Activated CD4-positive, CD25-positive, alpha-beta regulatory T cell treated with anti-CD3 and anti-CD28 coated beads, Interleukin-2, amount 50 U/mL, for 72 hours (primary cell): Measurements from ENCODE around the gene CALML5.
"Not testable (repeated sequence)": the region's sequence is repeated elsewhere in the genome, so short reads cannot be mapped to it uniquely, and the experiment has no call there.

Experiments used
- DNase-seq: peaks from one replicate; pipeline ENCODE4 v3.0.0; 2021

The CALML5 gene

DNA sequence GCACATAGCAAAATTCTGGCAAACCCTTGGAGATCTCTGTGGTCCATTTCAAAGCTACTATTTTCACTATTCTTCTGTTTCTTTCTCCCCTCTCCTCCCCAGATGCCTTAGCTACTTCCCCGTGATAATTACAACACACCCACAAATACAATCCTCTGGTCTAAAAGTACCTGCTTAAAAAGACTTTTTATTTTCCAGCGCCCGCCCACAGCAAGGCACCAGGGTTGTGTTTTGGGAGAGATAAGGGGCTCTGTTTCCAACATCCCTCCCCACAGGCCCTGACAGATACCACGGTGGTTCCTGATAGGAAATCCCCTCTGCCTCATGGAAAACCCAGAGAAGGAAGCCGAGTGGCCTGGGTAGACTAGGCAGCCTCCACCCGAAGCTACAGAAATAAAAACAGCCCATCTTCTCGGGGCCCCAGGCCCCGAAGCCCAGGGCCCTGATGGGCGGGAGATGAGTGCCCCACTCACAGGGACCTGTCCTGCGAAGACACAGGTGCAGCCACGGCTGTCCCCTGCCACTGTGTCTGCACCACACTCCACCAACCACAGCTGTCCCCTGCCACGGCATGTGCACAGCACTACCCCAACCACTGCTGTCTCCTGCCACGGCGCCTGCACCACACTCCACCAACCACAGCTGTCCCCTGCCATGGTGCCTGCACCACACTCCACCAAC is 19.7 kb downstream of the CALML5 start:
- no peak for DNase-seq

DNA sequence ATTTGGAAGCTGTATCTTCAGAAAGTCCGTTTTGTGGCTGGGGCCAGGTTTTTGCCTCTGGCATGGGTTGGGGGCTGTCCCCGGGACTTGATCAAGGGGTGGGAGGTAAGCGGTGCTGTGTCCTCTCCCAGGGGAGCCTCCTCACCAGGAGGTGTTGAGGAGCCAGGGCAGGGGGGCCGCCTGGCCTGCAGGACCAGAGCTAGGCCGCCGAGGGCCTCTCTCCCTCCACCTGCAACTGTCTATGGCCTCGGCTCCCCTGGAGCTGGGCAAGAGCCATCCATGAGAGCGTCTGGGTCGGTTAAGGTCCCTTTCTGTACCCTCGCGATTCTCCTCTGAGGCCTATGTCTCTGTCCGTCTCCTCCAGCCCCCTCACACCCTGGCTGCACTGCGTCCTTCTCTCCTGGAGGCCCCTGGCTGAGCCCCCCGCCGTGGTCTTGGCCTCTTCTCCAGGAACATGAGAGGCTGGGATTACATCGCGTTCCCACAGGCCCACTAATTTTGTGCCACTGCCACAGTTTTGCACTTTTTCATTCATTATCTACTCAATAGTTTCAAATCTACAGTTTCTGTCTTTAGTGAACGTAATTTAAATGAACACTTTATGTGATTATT is 20.6 kb downstream of the CALML5 start:
- no peak for DNase-seq

DNA sequence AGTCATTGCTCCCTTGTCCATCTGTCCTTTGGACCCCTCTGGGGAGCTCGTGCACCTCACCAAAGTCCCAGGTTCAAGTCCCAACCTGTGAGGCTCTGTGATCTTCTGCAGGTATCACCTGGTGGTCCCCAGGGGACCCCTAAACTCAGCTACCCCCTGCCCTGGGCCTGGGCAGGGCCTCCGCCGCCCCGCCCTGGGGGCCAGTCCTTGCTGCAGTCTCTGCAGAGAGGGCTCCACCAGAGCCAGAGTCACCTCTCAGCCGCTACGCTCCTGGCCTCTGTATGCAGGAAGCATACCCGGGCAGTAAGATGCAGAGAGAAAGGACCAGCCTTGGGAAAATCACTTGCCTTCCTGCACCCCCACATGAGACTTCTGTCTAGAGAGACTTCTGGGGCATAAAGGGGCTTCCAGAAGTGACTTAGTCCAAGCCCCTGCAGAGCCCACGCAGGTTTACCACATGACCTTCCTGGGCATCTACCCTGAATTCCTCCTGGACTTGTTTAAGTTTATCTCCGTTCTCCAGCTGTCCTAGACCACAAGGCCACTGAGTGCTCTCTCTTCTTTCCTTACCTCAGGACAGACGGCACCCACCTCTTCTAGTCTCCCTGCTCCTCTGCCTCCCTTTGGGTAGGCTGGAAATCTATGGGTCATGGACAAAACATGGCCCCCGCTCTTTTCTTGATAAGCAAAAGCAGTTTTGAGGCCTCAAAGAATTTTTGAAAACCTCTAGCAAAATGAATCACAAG is 21.2 kb downstream of the CALML5 start:
- no peak for DNase-seq

DNA sequence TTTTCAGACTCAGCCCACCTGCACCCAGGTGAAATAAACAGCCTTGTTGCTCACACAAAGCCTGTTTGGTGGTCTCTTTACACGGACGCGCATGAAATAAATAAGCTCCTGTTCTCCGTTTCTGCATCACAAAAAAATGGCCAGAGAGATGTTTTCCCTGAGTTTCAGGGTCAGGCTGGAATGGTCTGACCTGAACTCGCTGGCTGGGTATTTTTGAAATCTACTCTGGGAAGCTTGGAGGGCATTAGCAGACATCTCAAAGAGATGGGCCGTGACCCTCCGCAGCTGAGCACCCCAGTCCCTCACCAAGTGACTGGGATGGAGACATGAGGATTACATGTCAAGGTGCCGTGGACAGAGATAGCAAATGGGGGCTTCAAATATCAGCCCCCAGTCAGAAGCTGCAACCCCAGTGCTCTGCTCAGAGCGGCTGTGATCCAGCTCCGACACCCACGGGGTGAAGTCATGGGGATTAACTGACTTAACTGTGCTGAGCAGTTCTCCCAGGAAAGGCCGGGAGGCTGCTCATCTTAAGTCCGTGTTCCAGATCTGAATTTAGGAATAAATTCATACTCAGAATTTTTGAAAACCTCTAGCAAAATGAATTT is 22.3 kb downstream of the CALML5 start:
- no peak for DNase-seq

DNA sequence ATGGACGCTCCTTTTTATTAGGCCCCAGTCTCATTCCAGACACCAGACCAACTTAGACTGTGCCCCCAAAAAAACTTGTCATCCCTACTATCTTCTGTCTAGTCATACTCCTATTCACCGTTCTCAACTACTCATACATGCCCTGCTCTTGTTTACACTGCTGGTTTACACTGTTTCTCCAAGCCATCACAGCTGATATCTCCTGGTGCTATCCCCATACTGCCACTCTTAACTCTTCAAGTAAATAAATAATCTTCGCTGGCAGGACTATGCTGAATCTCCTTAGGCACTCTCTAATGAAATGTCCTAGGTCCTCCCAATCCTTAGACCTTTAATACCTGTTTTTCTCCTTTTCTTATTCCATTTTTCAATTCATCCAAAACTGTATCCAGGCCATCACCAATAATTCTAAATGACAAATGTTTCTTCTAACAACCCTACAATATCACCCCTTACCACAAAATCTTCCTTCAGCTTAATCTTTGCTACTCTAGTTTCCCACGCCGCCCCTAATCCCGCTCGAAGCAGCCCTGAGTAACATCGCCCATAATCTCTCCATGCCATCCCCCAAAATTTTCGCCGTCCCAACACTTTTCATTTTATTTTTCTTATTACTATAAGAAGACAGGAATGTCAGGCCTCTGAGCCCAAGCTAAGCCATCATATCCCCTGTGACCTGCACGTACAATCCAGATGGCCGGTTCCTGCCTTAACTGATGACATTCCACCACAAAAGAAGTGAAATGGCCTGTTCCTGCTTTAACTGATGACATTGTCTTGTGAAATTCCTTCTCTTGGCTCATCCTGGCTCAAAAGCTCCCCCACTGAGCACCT is 23.2 kb downstream of the CALML5 start:
- not testable (repeated sequence) for DNase-seq

DNA sequence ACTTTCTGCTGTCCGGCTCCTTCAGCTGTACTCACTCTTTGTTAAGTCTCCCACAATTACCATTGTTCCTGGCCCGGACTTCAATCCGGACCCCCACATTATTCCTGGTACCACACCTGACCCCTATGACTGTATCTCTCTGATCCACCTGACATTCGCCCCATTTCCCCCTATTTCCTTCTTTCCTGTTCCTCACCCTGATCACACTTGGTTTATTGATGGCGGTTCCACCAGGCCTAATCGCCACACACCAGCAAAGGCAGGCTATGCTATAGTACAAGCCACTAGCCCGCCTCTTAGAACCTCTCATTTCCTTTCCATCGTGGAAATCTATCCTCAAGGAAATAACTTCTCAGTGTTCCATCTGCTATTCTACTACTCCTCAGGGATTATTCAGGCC is 24.3 kb downstream of the CALML5 start:
- not testable (repeated sequence) for DNase-seq

DNA sequence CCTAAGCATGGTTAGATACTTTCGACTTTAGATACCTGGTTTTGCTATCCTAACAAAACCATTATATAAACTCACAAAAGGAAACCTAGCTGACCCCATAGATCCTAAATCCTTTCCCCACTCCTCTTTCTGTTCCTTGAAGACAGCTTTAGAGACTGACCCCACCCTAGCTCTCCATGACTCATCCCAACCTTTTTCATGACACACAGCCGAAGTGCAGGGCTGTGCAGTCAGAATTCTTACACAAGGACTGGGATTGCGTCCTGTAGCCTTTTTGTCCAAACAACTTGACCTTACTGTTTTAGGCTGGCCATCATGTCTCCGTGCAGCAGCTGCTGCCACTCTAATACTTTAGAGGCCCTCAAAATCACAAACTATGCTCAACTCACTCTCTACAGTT is 24.7 kb downstream of the CALML5 start:
- DNase-seq = not testable (repeated sequence)

DNA sequence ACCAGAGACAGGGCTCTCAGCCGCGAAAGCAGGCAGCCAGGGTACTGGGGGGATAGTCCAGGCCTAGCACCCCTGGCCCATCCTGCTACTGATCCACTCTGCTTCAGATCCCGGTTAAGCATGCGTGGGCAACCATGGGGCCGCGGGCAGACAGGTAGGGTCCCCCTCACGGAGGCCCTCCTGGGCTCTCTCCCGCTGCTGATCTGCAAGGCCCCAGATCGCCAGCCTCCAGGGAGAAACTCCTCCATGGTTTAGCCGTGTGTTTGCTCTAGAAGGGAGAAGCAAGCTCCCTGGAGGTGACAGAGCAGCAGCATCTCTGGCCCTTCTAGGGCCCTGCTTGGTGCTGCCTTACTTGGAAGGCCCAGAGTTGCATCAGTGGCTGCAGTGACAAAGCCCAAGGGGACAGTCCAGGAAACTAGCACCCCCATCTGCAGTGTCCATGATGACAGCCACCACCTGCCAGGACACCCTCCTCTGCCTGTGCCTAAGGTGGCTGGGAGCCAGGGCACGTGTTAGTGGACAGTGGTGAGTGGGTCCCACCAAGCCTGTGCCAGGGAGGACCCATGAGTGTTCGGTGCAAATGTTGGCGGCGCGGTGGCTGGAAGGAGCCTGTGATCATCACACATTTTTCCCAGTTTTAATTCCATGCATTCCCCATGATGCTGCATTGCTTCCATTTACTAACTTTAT is 29.2 kb downstream of the CALML5 start:
- no peak for DNase-seq

DNA sequence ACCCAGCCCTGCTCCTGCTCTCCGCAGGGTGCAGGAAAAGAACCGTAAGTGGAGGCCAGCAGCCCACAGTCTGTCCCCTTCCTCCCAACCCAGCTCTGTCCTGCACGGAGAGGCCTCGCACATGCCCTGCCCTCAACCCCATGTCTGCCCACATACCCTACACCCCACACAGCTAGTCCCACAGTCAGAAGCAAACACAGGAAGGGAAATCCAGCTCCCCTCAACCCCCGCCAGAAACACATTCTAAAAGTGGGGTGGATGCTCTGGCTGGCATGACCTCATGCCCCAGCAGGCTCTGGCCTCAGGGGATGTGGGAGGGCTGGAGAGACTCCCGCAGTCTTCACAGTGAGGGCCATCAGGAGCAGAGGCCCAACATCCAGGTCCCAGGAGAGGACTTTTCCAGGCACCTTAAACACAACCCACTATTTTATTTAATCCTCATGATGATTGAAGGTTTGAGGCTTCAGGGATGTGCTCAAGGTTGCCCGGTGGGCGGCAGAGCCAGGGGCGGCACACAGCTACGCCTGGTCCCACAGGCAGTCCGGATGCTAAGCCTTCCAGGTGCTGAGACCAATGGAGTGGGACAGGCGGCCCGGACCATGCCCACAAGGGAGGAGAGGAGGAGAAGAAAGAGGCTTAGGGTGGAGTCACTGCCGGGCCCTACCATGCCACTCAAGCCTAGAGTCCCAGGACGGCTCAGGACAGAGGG is 29.9 kb downstream of the CALML5 start:
- DNase-seq = no peak

DNA sequence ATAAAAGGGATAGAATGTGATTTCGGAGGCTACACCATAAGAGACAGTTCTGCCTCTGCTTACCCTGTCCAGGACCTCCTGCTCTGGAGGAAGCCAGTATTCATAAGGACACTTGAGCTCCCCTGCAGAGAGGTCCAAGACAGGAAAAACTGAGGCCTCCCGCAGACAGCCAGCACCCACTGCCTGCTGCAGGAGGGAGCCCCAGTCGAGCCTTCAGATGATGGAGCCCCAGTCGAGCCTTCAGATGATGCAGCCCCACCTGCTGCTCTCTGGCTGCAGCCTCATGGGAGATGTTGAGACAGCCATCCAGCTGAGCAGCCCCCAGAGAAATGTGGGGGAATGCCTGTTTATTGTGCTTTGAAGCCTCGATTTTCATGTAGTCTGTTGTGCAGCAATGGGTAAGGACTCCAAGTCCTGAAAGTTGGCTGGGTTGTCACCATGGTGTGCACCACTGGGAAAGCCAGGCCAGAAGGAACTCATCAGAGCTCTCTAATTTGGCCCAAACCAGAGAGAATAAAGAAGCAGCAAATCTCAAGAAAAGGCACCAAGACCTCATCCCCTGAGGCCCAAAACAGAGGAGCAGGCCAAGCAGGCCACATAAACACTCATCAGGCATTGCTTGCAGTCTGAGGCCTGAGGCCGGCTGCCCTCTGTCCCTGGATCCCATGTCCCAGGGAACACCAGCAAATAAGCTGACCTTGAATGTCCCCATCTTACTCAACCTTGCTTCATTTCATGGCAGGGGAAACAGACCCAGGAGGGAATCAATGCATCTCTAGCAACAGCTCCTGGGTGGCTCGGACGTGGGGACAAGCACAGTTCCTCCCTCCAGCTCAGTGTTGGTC is 30.9 kb downstream of the CALML5 start:
- no peak for DNase-seq

DNA sequence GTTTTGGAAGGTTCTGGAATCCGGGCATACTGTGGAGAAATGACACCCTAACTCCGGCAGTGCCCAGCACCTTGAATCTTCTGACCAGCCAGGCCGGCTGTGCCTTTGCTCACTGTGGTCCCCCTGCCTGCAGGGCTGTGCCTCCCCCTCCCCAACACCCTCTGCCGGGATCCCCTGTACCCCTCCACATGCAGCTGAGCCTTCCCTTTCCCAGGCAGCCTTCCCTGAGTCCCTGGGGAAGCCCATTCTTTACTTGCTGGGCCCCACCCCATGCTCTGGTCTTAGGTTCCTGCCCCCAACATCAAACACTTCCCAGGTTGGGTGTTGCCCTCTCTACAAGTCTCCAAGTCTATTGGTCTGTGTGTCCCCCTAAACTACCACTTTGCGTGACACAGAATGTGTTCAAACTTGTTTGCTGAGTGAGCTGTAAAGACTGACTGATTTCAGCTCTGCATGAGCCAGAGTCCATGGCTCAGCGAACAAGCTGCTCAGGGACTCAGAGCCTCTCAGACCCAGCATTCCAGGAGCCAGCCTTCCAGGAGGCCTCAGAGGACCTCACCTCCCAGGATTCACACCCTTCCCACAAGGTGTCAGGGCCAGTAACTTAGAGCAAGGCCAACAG is 31.6 kb downstream of the CALML5 start:
- no peak for DNase-seq

DNA sequence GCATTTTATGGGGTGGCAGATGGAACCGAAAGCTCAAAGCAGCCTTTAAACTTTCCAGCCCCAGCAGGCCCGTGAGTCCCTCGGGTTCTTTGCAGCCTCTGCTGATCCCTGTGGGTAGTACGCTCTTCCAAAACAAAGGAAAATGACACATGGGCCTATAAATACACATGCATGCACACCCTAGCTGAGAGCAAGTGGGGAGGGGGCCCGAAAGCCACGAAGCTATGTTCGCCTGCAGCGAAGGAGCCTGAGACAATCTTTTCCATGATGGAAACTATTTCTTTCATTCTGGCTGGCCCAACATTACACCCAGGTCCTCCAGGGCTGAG is 32.2 kb downstream of the CALML5 start:
- DNase-seq = no peak

DNA sequence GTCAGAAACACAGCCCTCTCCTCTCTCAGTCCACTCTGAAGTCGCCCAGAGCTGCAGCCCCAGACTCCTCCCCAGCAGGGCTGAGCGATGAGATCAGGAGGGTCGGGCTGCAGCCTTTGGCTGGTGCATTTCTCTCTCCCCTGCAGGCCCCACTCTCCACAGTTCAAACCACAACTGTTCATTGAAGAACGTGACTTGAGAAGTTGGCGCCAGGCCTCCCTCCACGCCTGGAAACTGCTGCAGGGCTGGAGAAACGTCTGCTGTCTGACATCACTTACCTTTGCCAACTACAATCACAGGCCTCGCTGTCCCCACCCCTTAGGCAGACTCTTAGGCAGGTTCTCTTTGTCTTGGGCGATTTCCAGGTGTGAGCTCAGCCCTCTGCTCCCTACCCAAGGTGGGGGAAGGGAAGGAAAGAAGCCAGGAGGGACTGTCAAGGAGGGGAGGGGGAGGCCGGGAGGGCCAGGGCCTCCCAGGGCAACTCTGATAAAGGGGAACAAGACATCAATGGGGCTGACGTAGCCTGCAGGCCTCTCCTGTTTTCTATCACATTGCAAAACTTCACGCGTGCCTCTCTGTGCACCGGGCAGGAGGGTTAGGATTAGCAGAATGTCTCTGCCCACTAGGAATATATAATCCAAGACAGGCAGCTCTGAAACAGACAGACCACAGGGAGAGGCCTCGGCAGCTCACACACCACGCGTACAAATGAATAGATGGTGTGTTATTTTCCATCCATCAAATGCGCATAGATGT is 32.7 kb downstream of the CALML5 start:
- DNase-seq = no peak

DNA sequence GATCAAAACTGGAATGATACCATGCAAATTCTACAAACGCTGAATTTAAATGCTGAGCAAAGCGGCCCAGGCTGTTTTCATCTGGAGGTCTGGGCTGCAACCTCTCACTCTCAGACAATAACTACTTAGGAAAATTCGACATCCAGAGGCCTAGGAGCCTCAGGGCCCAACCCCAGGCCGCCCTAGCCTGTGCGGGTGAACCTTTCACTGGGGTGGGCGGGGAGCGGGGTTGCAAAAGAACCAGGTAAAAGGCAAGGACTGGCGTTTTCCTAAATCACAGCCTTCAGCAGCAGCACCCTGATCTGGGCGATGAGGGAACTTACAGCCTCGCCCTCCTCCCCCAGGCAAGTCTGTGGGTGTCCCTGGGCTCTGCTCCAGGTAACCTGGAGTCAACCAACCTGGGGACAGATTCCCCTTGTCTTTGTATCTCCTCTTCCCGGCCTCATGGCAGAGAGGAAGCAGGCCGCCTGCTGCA is 33.4 kb downstream of the CALML5 start:
- no peak for DNase-seq

DNA sequence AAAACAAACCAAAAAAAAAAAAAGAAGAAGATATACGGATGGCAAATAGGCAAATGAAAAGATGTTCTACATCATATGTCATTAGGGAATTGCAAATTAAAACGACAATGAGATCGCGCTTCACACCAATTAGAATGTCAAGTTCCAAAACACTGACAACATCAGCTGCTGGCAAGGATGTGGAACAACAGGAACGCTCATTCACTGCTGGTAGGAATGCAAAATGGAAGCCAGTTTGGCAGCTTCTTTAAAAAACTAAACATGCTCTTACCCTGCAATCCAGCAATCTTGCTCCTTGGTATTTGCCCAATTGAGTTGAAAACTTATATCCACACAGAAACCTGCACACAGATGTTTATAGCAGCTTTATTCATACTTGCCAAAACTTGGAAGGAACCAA is 34.8 kb downstream of the CALML5 start:
- DNase-seq = no peak

DNA sequence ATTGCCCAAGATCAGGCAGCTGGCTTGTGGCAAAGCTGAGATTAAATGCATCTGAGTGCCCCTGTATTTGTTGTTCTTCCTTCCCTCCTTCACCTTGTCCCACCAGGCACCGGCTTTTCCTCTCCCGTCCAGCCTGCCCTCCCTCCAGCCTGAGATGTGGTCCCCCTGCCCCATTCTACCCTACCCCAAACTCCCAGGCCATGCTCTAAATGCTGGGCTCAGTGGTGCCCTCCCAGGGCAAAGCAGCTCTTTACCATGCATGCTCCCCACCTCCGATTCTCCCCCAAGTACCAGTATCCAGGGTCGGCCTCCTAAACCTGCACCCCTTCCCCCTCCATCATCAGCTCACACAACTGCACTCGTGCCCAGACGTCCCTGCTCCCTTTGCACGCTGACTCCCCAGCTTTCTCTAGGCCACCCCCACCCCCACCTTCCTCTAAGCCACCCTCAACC is 36.5 kb downstream of the CALML5 start:
- no peak for DNase-seq

DNA sequence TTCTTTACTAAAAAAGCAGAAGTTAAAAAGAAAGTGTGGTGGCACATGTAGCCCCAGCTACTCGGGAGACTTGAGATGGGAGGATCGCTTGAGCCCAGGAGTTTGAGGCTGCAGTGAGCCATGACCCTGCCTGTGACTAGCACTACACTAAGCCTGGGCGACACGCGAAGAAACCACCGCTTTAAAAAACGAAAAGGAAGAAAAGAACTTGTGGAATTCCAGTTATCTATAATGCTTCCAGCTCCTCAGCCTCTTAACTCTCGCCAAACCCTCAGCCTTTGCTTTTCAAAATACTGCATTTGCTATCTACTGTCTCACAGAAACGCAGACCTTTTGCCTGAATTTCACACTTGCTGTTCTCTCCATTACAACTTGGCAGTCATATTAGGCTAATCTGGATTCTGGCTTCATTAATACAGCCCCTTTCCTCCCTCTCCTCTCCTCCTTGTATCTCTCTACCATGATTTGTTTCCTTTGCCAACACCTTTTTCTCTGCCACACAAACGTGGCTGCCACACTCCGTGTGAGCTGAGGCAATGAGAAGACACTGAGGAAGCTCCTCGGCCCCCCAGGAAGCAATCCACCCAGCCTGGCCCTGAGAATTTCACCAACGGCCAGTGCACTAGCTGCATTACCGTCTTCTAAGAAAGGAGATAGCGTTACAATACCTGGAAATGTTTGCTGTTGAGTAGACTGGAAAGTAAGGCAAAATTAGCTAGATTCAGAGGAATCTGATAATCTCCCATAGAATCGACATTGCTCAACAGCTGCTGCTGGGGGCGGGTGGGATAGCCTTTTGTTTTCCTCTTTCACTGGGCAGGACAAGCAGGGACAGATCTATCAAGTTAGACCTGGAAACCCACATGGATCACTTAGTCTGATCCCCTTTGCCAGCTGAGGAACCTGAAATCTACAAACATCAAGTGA is 37.2 kb downstream of the CALML5 start:
- DNase-seq = no peak

DNA sequence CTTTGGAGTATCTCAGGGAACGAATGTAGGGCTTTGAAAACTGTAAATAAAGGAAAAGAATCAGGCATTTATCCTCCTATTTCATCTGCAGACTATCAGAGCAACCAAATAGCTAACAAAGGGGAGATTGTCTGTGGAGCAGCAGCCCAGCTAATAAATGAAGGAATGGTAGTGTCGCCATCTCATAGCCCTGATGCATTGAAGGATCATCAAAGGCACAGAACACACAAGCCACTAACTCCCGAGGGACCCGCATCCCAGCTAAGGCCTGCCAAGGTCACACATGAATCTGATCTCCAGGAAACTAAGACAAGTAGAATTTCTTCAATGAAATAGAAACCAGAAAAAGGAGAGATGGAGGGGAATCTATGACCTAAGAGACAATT is 38.2 kb downstream of the CALML5 start:
- no peak for DNase-seq
